GM12878 (cell line): Measurements from ENCODE around the gene GNAQ. TPM values are rescaled to one million over a fixed set of nuclear protein-coding genes. Genes with fewer than 3 reads are reported as not detected.

Experiments
- ATF2 ChIP-seq: IDR thresholded peaks from 2 replicates; pipeline ENCODE4 v1.6.1; 2012; ENCODE audit warnings: low read length, inconsistent platforms
- ATF7 ChIP-seq: fragments of 450-650 bp; IDR thresholded peaks from 2 replicates; pipeline ENCODE4 v1.6.1; 2016; ENCODE audit warnings: low read depth, mild to moderate bottlenecking
- BCL11A ChIP-seq: IDR thresholded peaks from 2 replicates; pipeline ENCODE4 v1.6.1; 2011; ENCODE audit warnings: low read depth, low read length
- BMI1 ChIP-seq: fragments of 450-650 bp; IDR thresholded peaks from 2 replicates; pipeline ENCODE4 v1.6.1; 2016; ENCODE audit warnings: mild to moderate bottlenecking, moderate library complexity, borderline replicate concordance
- CHD2 ChIP-seq: IDR thresholded peaks from 2 replicates; pipeline ENCODE4 v1.6.1; 2011; ENCODE audit warnings: low read depth, low read length, improper control_type of control experiment, borderline replicate concordance
- CHD4 ChIP-seq: fragments of 200-600 bp; sonication (generic); IDR thresholded peaks from 2 replicates; pipeline ENCODE4 v1.6.1; 2016; ENCODE audit warnings: mild to moderate bottlenecking
- CUX1 ChIP-seq: IDR thresholded peaks from 2 replicates; pipeline ENCODE4 v1.6.1; 2012; ENCODE audit warnings: improper control_type of control experiment, low read depth, low read length; ENCODE audit not compliant: insufficient replicate concordance
- DPF2 ChIP-seq: fragments of 450-650 bp; IDR thresholded peaks from 2 replicates; pipeline ENCODE4 v1.6.1; 2017; ENCODE audit warnings: mild to moderate bottlenecking
- EGR1 ChIP-seq, 2 experiments: IDR thresholded peaks; 1 replicate in 1 of 2; 2 replicates in 1 of 2; pipeline ENCODE4 v1.6.1; 2011 to 2012; ENCODE audit warnings: low read depth in 2 of 2, low read length in 2 of 2, borderline replicate concordance in 1 of 2, mild to moderate bottlenecking in 1 of 2, moderate library complexity in 1 of 2
- GABPA ChIP-seq: IDR thresholded peaks from 2 replicates; pipeline ENCODE4 v1.6.1; 2014; ENCODE audit warnings: antibody characterized with exemption, low read depth, mild to moderate bottlenecking, inconsistent platforms
- IKZF1 ChIP-seq: fragments of 450-650 bp; conservative IDR thresholded peaks from 2 replicates; pipeline ENCODE4 v1.6.1; 2017; ENCODE audit warnings: antibody characterized with exemption, mild to moderate bottlenecking
- IKZF2 ChIP-seq, 2 experiments: fragments of 450-650 bp; IDR thresholded peaks; 2 replicates each; pipeline ENCODE4 v1.6.1; 2017; ENCODE audit warnings: mild to moderate bottlenecking in 2 of 2, moderate library complexity in 2 of 2
- MTA2 ChIP-seq: fragments of 450-650 bp; IDR thresholded peaks from 2 replicates; pipeline ENCODE4 v1.6.1; 2016; ENCODE audit warnings: low read depth, mild to moderate bottlenecking, moderate library complexity
- NBN ChIP-seq: fragments of 450-650 bp; IDR thresholded peaks from 2 replicates; pipeline ENCODE4 v1.6.1; 2016
- NFIC ChIP-seq: IDR thresholded peaks from 2 replicates; pipeline ENCODE4 v1.6.1; 2012; ENCODE audit warnings: low read depth, mild to moderate bottlenecking, inconsistent platforms, low read length, moderate library complexity
- PAX5 ChIP-seq: IDR thresholded peaks from 2 replicates; pipeline ENCODE4 v1.6.1; 2011; ENCODE audit warnings: low read depth, low read length, borderline replicate concordance
- PRDM15 ChIP-seq: fragments of 450-650 bp; formaldehyde crosslinking; IDR thresholded peaks from 2 replicates; pipeline ENCODE4 v1.4.0; 2020; ENCODE audit warnings: mild to moderate bottlenecking, moderate library complexity
- RELA ChIP-seq: fragments of 450-650 bp; IDR thresholded peaks from 2 replicates; pipeline ENCODE4 v1.8.0; 2014; ENCODE audit warnings: borderline replicate concordance; ENCODE audit not compliant: partially characterized antibody
- RUNX3 ChIP-seq: IDR thresholded peaks from 2 replicates; pipeline ENCODE4 v1.6.1; 2012; ENCODE audit warnings: low read length, inconsistent platforms
- SIX5 ChIP-seq: IDR thresholded peaks from 2 replicates; pipeline ENCODE4 v1.6.1; 2011; ENCODE audit warnings: mild to moderate bottlenecking, low read depth, low read length, moderate library complexity; ENCODE audit not compliant: severe bottlenecking
- TCF7 ChIP-seq: IDR thresholded peaks from 2 replicates; pipeline ENCODE4 v1.6.1; 2014; ENCODE audit warnings: antibody characterized with exemption, borderline replicate concordance
- ZNF207 ChIP-seq: fragments of 450-650 bp; IDR thresholded peaks from 2 replicates; pipeline ENCODE4 v1.6.1; 2014; ENCODE audit warnings: antibody characterized with exemption, mild to moderate bottlenecking, borderline replicate concordance
- ZNF217 ChIP-seq: fragments of 450-650 bp; IDR thresholded peaks from 2 replicates; pipeline ENCODE4 v1.6.1; 2017; ENCODE audit warnings: antibody characterized with exemption, mild to moderate bottlenecking
- polyA plus RNA-seq, 11 experiments: library from polyadenylated mRNA; depleted of rRNA in 4 of 11; unstranded in 6 of 11; stranded (reverse) in 5 of 11; fragments of >200 nt; fragmentation: Nextera tagmentation in 4 of 11; fragmentation: Illumina TruSeq in 1 of 11; extraction: Ambion mirVana in 4 of 11; extraction: Trizol in 1 of 11; gene quantifications; 1 replicate in 1 of 11; 2 replicates in 10 of 11; pipeline versions ENCODE4 v1.2.1 to v1.2.3, GENCODE V29; 2011 to 2016; ENCODE audit warnings: inconsistent platforms in 2 of 11, missing spikeins in 2 of 11, low read depth in 1 of 11
- total RNA-seq, 4 experiments: library from RNA; depleted of rRNA in 3 of 4; stranded (reverse); fragments of >200 nt in 3 of 4; fragmentation: Illumina TruSeq in 1 of 4; extraction: Trizol in 1 of 4; gene quantifications; 2 replicates each; pipeline versions ENCODE4 v1.2.1 to v1.2.3, GENCODE V29; 2013 to 2021

Gene GNAQ
- total and polyA plus RNA-seq, 10 of the 15 experiments (the other 5 are each of a cell fraction or from before 2014, with no cell fraction given) = 0.15 to 47.2 (median 0.49) TPM

GRCh38 chr9:77892171-77892570 lies 139.4 kb downstream of the GNAQ start (continued):
- no peak for TF ChIP-seq PRDM15 (CRISPR knock-in tag)
- no peak for TF ChIP-seq CHD4
- TF ChIP-seq GABPA = no peak
- TF ChIP-seq CHD2 = peak; percentile 79
- TF ChIP-seq PAX5 = 0 out of 2 replicates have a peak, but pooled peaks have one; percentile 58
- TF ChIP-seq DPF2 = peak; percentile 82; the same call in 1 of the 2 replicates
- TF ChIP-seq CUX1 = peak; percentile 15
- peak; percentile 47; the same call in 1 of the 2 replicates for TF ChIP-seq BCL11A
- TF ChIP-seq MTA2 = peak; percentile 90
- no peak for TF ChIP-seq ATF2
- peak; percentile 77 for TF ChIP-seq RELA
- TF ChIP-seq NBN = peak; percentile 85
- no peak for TF ChIP-seq TCF7
- TF ChIP-seq IKZF1 = peak; percentile 88
- peak; percentile 89 to 92; a peak in 3 of 4 replicates for TF ChIP-seq IKZF2 (IDR thresholded peaks at IDR 0.05)
- TF ChIP-seq NFIC = peak; percentile 24; the same call in 1 of the 2 replicates
- TF ChIP-seq SIX5 = no peak
- TF ChIP-seq BMI1 = peak; percentile 41; the same call in 1 of the 2 replicates
- peak; percentile 39; the same call in 1 of the 2 replicates for TF ChIP-seq RUNX3
- no peak for TF ChIP-seq EGR1 (IDR thresholded peaks at IDR 0.05; ENCODE audit: borderline replicate concordance in 1 of 2, low read depth in 2 of 2, low read length in 2 of 2)
- TF ChIP-seq ATF7 = peak; percentile 56; the same call in 1 of the 2 replicates
- no peak for TF ChIP-seq ZNF207
- TF ChIP-seq ZNF217 = peak; percentile 42; the same call in 1 of the 2 replicates
